ENCODE results near the gene EBI3. TPM values are rescaled to one million over a fixed set of nuclear protein-coding genes. Genes with fewer than 3 reads are reported as not detected.
A peak's percentile ranks its signal among the peaks of the same experiment; 100 is the strongest.
"Not testable (repeated sequence)": the region's sequence is repeated elsewhere in the genome, so short reads cannot be mapped to it uniquely, and the experiment has no call there.

The EBI3 gene
- polyA plus RNA-seq, 2 donors, result 0.53 to 0.92 TPM

DNA sequence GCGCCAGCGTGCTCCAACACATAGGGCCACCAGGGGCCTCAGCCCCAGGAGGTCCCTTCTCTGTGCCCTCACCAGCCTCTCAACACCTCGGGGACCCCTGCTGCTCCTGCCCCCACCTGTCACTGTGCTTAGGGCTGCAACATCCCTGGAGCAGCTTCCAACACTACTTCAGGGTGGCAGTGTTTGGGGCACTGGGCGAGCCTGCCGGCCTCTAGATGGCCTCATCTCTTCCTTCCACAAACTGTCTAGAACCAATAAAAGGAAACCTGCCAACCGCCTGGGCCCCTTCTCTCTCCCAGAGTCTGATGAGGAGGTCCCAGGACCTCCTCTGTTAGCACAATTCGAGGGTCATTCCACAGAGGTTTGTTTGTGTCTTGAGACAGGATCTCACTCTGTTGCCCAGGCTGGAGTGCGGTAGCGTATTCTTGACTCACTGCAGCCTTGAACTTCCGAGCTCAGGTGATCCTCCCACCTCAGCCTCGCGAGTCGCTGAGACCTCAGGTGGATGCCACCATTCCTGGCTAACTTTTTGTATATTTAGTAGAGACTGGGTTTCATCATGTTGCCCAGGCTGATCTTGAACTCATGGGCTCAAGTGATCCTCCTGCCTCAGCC is 39.6 kb downstream of the EBI3 start:
- H3K27me3 ChIP-seq (ENCODE audit: control insufficient read depth in 1 of 2, insufficient read depth in 2 of 2, low read length in 2 of 2), result no peaks in the 10 kb centered on the region
- 89 to 91% methylated on average over 13 of the region's 13 CpGs for WGBS, 2 donors
- no peak overlapping the region for H3K27ac ChIP-seq (ENCODE audit: low read depth in 2 of 2, low read length in 1 of 2)
- H3K9me3 ChIP-seq (ENCODE audit: control insufficient read depth in 2 of 2, insufficient read depth in 1 of 2, low read depth in 1 of 2, low read length in 1 of 2), result peaks cover 0 to 4% of the 10 kb centered on the region in 2 donors
- H3K4me1 ChIP-seq (ENCODE audit: control insufficient read depth in 2 of 2, insufficient read depth in 2 of 2, low read length in 1 of 2), result no peaks in the 10 kb centered on the region
- no peak overlapping the region for H3K4me3 ChIP-seq (ENCODE audit: low read depth in 1 of 2, low read length in 2 of 2)
- H3K36me3 ChIP-seq (ENCODE audit: control insufficient read depth in 2 of 2, insufficient read depth in 2 of 2, low read length in 1 of 2), result peaks cover 8 to 26% of the 10 kb centered on the region in 2 donors

- Histone ChIP-seq H3K9me3 (ENCODE audit: control insufficient read depth in 2 of 2, insufficient read depth in 1 of 2, low read depth in 1 of 2, low read length in 1 of 2) (no peaks in the 10 kb centered on the region), H3K27ac (ENCODE audit: low read depth in 2 of 2, low read length in 1 of 2) (no peak overlapping the region), H3K4me3 (ENCODE audit: low read depth in 1 of 2, low read length in 2 of 2) (no peak overlapping the region), H3K36me3 (ENCODE audit: control insufficient read depth in 2 of 2, insufficient read depth in 2 of 2, low read length in 1 of 2) (peaks cover 3 to 14% of the 10 kb centered on the region in 2 donors), H3K27me3 (ENCODE audit: control insufficient read depth in 1 of 2, insufficient read depth in 2 of 2, low read length in 2 of 2) (no peaks in the 10 kb centered on the region), H3K4me1 (ENCODE audit: control insufficient read depth in 2 of 2, insufficient read depth in 2 of 2, low read length in 1 of 2) (no peaks in the 10 kb centered on the region)
- 71 to 76% methylated on average over 10 of the region's 10 CpGs for WGBS, 2 donors
Observed at GRCh38 chr19:4272894-4273293, 43.6 kb downstream of the EBI3 start.

GRCh38 chr19:4274321-4274686 is 45.0 kb downstream of the EBI3 start:
- H3K27ac ChIP-seq (ENCODE audit: low read depth in 2 of 2, low read length in 1 of 2); H3K4me1 ChIP-seq (ENCODE audit: control insufficient read depth in 2 of 2, insufficient read depth in 2 of 2, low read length in 1 of 2); H3K9me3 ChIP-seq (ENCODE audit: control insufficient read depth in 2 of 2, insufficient read depth in 1 of 2, low read depth in 1 of 2, low read length in 1 of 2); H3K4me3 ChIP-seq (ENCODE audit: low read depth in 1 of 2, low read length in 2 of 2); H3K27me3 ChIP-seq (ENCODE audit: control insufficient read depth in 1 of 2, insufficient read depth in 2 of 2, low read length in 2 of 2); H3K36me3 ChIP-seq (ENCODE audit: control insufficient read depth in 2 of 2, insufficient read depth in 2 of 2, low read length in 1 of 2): not testable (repeated sequence)
- WGBS, 2 donors, result 72 to 89% methylated on average over 6 of the region's 6 CpGs

DNA sequence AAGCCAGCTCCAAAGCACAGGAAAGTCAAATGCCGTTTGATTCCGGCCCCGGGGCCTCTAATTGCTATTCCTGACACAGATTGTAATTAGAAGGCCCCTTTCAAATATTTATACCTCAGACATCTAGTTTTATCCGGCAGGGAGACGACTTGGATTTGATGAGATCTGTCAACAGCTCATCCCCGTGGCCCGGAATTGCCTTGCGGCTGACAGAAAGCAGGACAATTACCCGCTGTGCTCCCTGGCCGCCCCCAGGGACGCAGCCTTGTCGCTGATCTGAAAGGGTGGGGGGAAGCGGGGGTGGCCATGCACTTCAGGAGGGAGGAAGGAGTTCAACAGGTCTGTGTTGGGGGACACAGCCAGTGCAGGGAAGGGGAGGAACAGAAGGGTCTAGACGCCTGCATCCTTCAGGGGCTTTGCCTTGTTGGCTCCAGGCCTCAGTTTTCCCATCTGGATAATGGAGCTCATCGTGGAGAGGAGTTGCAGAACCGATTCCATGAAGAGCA is 47.9 kb downstream of the EBI3 start:
- Histone ChIP-seq H3K4me3 (ENCODE audit: low read depth in 1 of 2, low read length in 2 of 2) (no peak overlapping the region), H3K4me1 (ENCODE audit: control insufficient read depth in 2 of 2, insufficient read depth in 2 of 2, low read length in 1 of 2) (peaks cover 0 to 5% of the 10 kb centered on the region in 2 donors), H3K36me3 (ENCODE audit: control insufficient read depth in 2 of 2, insufficient read depth in 2 of 2, low read length in 1 of 2) (no peaks in the 10 kb centered on the region), H3K27me3 (ENCODE audit: control insufficient read depth in 1 of 2, insufficient read depth in 2 of 2, low read length in 2 of 2) (peaks cover 0 to 12% of the 10 kb centered on the region in 2 donors), H3K27ac (ENCODE audit: low read depth in 2 of 2, low read length in 1 of 2) (no peak overlapping the region), H3K9me3 (ENCODE audit: control insufficient read depth in 2 of 2, insufficient read depth in 1 of 2, low read depth in 1 of 2, low read length in 1 of 2) (no peaks in the 10 kb centered on the region)
- WGBS, 2 donors, result 41 to 42% methylated on average over 16 of the region's 16 CpGs

DNA sequence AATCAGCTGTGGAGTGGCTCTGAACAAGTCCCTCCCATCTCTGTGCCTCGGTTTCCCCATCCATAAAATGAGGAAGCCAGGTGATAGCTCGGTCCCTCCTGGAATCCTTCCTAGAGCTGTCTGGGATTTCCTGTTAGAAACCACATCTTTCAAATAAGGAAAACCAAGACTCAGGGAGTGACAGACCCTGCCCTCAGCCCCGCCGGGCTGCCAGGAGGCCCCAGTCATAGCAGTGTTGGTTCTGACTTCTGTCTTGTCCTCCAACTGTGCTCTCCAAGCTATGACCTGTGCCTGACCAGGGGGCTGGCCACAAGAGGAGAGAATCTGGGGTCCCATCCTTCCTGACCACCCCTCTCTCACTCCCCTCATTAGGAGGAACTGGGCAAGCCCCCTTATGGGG is 48.7 kb downstream of the EBI3 start:
- WGBS, 2 donors, result 29 to 36% methylated on average over 4 of the region's 4 CpGs
- Histone ChIP-seq H3K27me3 (ENCODE audit: control insufficient read depth in 1 of 2, insufficient read depth in 2 of 2, low read length in 2 of 2) (peaks cover 0 to 12% of the 10 kb centered on the region in 2 donors), H3K36me3 (ENCODE audit: control insufficient read depth in 2 of 2, insufficient read depth in 2 of 2, low read length in 1 of 2) (no peaks in the 10 kb centered on the region), H3K4me1 (ENCODE audit: control insufficient read depth in 2 of 2, insufficient read depth in 2 of 2, low read length in 1 of 2) (peaks cover 0 to 5% of the 10 kb centered on the region in 2 donors), H3K9me3 (ENCODE audit: control insufficient read depth in 2 of 2, insufficient read depth in 1 of 2, low read depth in 1 of 2, low read length in 1 of 2) (no peaks in the 10 kb centered on the region), H3K4me3 (ENCODE audit: low read depth in 1 of 2, low read length in 2 of 2) (no peak overlapping the region), H3K27ac (ENCODE audit: low read depth in 2 of 2, low read length in 1 of 2) (no peak overlapping the region)

- H3K36me3 ChIP-seq (ENCODE audit: control insufficient read depth in 2 of 2, insufficient read depth in 2 of 2, low read length in 1 of 2), result no peaks in the 10 kb centered on the region
- H3K4me3 ChIP-seq (ENCODE audit: low read depth in 1 of 2, low read length in 2 of 2), result peak within 1 kb of the TSS in 1 of 2 donors; percentile 2
- 3 to 5% methylated on average over 26 to 44 of the region's 44 CpGs for WGBS, 2 donors
- no peaks in the 10 kb centered on the region for H3K9me3 ChIP-seq (ENCODE audit: control insufficient read depth in 2 of 2, insufficient read depth in 1 of 2, low read depth in 1 of 2, low read length in 1 of 2)
- peaks cover 0 to 5% of the 10 kb centered on the region in 2 donors for H3K4me1 ChIP-seq (ENCODE audit: control insufficient read depth in 2 of 2, insufficient read depth in 2 of 2, low read length in 1 of 2)
- no peak within 1 kb of the TSS for H3K27ac ChIP-seq (ENCODE audit: low read depth in 2 of 2, low read length in 1 of 2)
- peaks cover 0 to 12% of the 10 kb centered on the region in 2 donors for H3K27me3 ChIP-seq (ENCODE audit: control insufficient read depth in 1 of 2, insufficient read depth in 2 of 2, low read length in 2 of 2)
Observed at GRCh38 chr19:4278419-4279266, 49.3 kb downstream of the EBI3 start, which contains the start of gene SHD. SHD (plus strand) TSS chr19:4279266; CDS start chr19:4280064, 798 bp downstream.

- no peaks in the 10 kb centered on the region for H3K9me3 ChIP-seq (ENCODE audit: control insufficient read depth in 2 of 2, insufficient read depth in 1 of 2, low read depth in 1 of 2, low read length in 1 of 2)
- H3K4me1 ChIP-seq (ENCODE audit: control insufficient read depth in 2 of 2, insufficient read depth in 2 of 2, low read length in 1 of 2), result peaks cover 0 to 5% of the 10 kb centered on the region in 2 donors
- H3K36me3 ChIP-seq (ENCODE audit: control insufficient read depth in 2 of 2, insufficient read depth in 2 of 2, low read length in 1 of 2), result no peaks in the 10 kb centered on the region
- WGBS, 2 donors, result 1% methylated on average over 21 to 30 of the region's 30 CpGs
- H3K27ac ChIP-seq (ENCODE audit: low read depth in 2 of 2, low read length in 1 of 2), result no peak overlapping the region
- H3K27me3 ChIP-seq (ENCODE audit: control insufficient read depth in 1 of 2, insufficient read depth in 2 of 2, low read length in 2 of 2), result peaks cover 0 to 12% of the 10 kb centered on the region in 2 donors
- peak overlapping the region in 1 of 2 donors; percentile 2 for H3K4me3 ChIP-seq (ENCODE audit: low read depth in 1 of 2, low read length in 2 of 2)
Observed at GRCh38 chr19:4279267-4279529, 49.9 kb downstream of the EBI3 start.

DNA sequence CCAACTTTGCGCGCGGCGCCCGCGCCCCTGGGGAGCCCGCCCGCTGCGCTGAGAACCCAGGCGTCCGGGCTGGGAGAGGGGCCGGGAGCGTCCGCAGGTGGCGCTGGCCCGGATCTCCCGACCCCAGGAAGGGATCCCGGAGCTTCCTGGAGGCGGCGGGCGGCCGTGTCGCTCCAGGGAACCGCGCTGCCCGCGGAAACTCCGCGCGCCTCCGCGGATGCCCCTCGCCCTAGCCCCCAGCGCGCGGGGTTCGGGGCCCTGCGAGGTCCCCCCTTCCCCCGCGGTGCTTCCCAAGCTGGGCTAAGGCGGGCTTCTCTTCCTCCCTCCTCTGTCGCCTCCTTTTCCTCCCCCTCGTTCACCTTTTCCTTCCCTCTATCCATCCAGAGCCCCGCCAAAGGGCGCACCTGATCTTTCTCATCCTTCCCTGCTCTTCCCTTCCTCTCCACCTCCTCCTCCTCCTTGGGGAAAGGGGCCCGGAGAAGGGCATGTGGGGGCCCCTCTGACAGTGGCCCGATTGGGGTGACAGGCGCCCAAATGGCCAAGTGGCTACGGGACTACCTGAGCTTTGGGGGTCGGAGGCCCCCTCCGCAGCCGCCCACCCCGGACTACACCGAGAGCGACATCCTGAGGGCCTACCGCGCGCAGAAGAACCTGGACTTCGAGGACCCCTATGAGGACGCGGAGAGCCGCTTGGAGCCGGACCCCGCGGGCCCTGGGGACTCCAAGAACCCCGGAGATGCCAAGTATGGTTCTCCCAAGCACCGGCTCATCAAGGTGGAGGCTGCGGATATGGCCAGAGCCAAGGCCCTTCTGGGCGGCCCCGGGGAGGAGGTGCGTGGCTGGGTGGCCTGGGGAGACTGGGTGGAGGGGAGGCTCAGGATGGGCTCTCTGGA is 50.5 kb downstream of the EBI3 start:
- 3 to 5% methylated on average over 54 to 71 of the region's 71 CpGs for WGBS, 2 donors
- Histone ChIP-seq H3K27me3 (ENCODE audit: control insufficient read depth in 1 of 2, insufficient read depth in 2 of 2, low read length in 2 of 2) (peaks cover 0 to 12% of the 10 kb centered on the region in 2 donors), H3K4me3 (ENCODE audit: low read depth in 1 of 2, low read length in 2 of 2) (no peak overlapping the region), H3K27ac (ENCODE audit: low read depth in 2 of 2, low read length in 1 of 2) (no peak overlapping the region), H3K9me3 (ENCODE audit: control insufficient read depth in 2 of 2, insufficient read depth in 1 of 2, low read depth in 1 of 2, low read length in 1 of 2) (no peaks in the 10 kb centered on the region), H3K36me3 (ENCODE audit: control insufficient read depth in 2 of 2, insufficient read depth in 2 of 2, low read length in 1 of 2) (no peaks in the 10 kb centered on the region), H3K4me1 (ENCODE audit: control insufficient read depth in 2 of 2, insufficient read depth in 2 of 2, low read length in 1 of 2) (peaks cover 0 to 5% of the 10 kb centered on the region in 2 donors)

- H3K27me3 ChIP-seq (ENCODE audit: control insufficient read depth in 1 of 2, insufficient read depth in 2 of 2, low read length in 2 of 2), result peaks cover 0 to 7% of the 10 kb centered on the region in 2 donors
Observed at GRCh38 chr19:4284176-4284958, 55.0 kb downstream of the EBI3 start.

More at GRCh38 chr19:4284176-4284958, 55.0 kb downstream of the EBI3 start:
- peaks cover 0 to 4% of the 10 kb centered on the region in 2 donors for H3K9me3 ChIP-seq (ENCODE audit: control insufficient read depth in 2 of 2, insufficient read depth in 1 of 2, low read depth in 1 of 2, low read length in 1 of 2)
- no peak overlapping the region for H3K4me3 ChIP-seq (ENCODE audit: low read depth in 1 of 2, low read length in 2 of 2)
- WGBS, 2 donors, result 36 to 43% methylated on average over 20 of the region's 20 CpGs
- H3K27ac ChIP-seq (ENCODE audit: low read depth in 2 of 2, low read length in 1 of 2), result no peak overlapping the region
- no peaks in the 10 kb centered on the region for H3K36me3 ChIP-seq (ENCODE audit: control insufficient read depth in 2 of 2, insufficient read depth in 2 of 2, low read length in 1 of 2)
- no peaks in the 10 kb centered on the region for H3K4me1 ChIP-seq (ENCODE audit: control insufficient read depth in 2 of 2, insufficient read depth in 2 of 2, low read length in 1 of 2)

Measured in esophagus (tissue), 2 donors.